Fibroblast of lung (primary cell): ENCODE data around the gene CSN1S1. TPM values are rescaled to one million over a fixed set of nuclear protein-coding genes. Genes with fewer than 3 reads are reported as not detected.
A peak's percentile ranks its signal among the peaks of the same experiment; 100 is the strongest.

Experiments used
- DNase-seq, 2 donors: peaks; one replicate each; pipeline versions ENCODE4 v3.0.0 to v3.0.0-alpha.2; 2010; ENCODE audit warnings: low read depth in 2 of 2
- H2AFZ ChIP-seq: 2 replicates; pipeline ENCODE4 v1.5.1; 2012; ENCODE audit warnings: low read length, control low read depth, inconsistent platforms
- H3K27ac ChIP-seq: 2 replicates; pipeline ENCODE4 v1.5.1; 2011; ENCODE audit warnings: low read length, control low read depth; ENCODE audit not compliant: insufficient read depth
- H3K27me3 ChIP-seq: 2 replicates; pipeline ENCODE4 v1.5.1; 2011; ENCODE audit warnings: mild to moderate bottlenecking, low read length; ENCODE audit not compliant: control insufficient read depth, insufficient read depth
- H3K36me3 ChIP-seq: 2 replicates; pipeline ENCODE4 v1.5.1; 2011; ENCODE audit warnings: low read length; ENCODE audit not compliant: control insufficient read depth, insufficient read depth
- H3K4me1 ChIP-seq: 2 replicates; pipeline ENCODE4 v1.5.1; 2011; ENCODE audit warnings: low read length; ENCODE audit not compliant: control insufficient read depth, insufficient read depth; ENCODE audit errors: extremely low read depth
- H3K4me2 ChIP-seq: 2 replicates; pipeline ENCODE4 v1.5.1; 2011; ENCODE audit warnings: low read length, control low read depth; ENCODE audit not compliant: insufficient read depth; ENCODE audit errors: extremely low read depth
- H3K4me3 ChIP-seq, 4 experiments: fragments of 200-600 bp in 1 of 4; sonication (generic) in 1 of 4; replicated peaks in 1 of 4; 2 replicates each; pipeline ENCODE4 v1.5.1; 2011 to 2016; ENCODE audit warnings: low read length in 4 of 4, low read depth in 3 of 4, mild to moderate bottlenecking in 3 of 4, control low read depth in 2 of 4, inconsistent platforms in 1 of 4, mixed read lengths in 1 of 4; ENCODE audit not compliant: insufficient read depth in 1 of 4; ENCODE audit errors: control extremely low read depth in 1 of 4
- H3K79me2 ChIP-seq: 2 replicates; pipeline ENCODE4 v1.5.1; 2012; ENCODE audit warnings: mild to moderate bottlenecking, low read length, inconsistent platforms; ENCODE audit not compliant: control insufficient read depth, insufficient read depth
- H3K9ac ChIP-seq: 2 replicates; pipeline ENCODE4 v1.5.1; 2011; ENCODE audit warnings: mild to moderate bottlenecking, low read length, control low read depth; ENCODE audit not compliant: insufficient read depth
- H3K9me3 ChIP-seq: 2 replicates; pipeline ENCODE4 v1.5.1; 2012; ENCODE audit warnings: low read depth, low read length; ENCODE audit not compliant: control insufficient read depth, insufficient read depth
- H4K20me1 ChIP-seq: 2 replicates; pipeline ENCODE4 v1.5.1; 2011; ENCODE audit warnings: low read length; ENCODE audit not compliant: control insufficient read depth, insufficient read depth; ENCODE audit errors: extremely low read depth
- EZH2 ChIP-seq: IDR thresholded peaks from 2 replicates; pipeline ENCODE4 v1.5.1; 2012; ENCODE audit warnings: low read length, control low read depth, mild to moderate bottlenecking; ENCODE audit errors: missing control alignments
- polyA plus RNA-seq, 2 donors: library from polyadenylated mRNA; depleted of rRNA in 1 of 2; stranded (reverse) in 1 of 2; unstranded in 1 of 2; fragments of >200 nt; gene quantifications; 2 replicates each; pipeline ENCODE4 v1.2.1, GENCODE V29; 2011 to 2012; ENCODE audit warnings: missing spikeins in 1 of 2
- total RNA-seq: library from RNA; depleted of rRNA; stranded (reverse); fragments of >200 nt; gene quantifications from 2 replicates; pipeline ENCODE4 v1.2.1, GENCODE V29; 2014
- TF ChIP-seq, protein P1 (sequence below), 2 donors: IDR thresholded peaks in 1 of 2; conservative IDR thresholded peaks in 1 of 2; 1 replicate in 1 of 2; 2 replicates in 1 of 2; pipeline ENCODE4 v1.5.1; 2011 to 2012; ENCODE audit warnings: low read length in 2 of 2, control low read depth in 1 of 2, inconsistent platforms in 1 of 2, low read depth in 1 of 2, mild to moderate bottlenecking in 1 of 2

The CSN1S1 gene
- total and polyA plus RNA-seq, 2 donors (not counting 1 experiment from before 2014, with no cell fraction given), result not detected

- Histone ChIP-seq H3K9ac (no peak overlapping the region), H3K4me1 (no peaks in the 10 kb centered on the region), H3K4me3 (no peak overlapping the region), H3K36me3 (no peaks in the 10 kb centered on the region), H2AFZ (no peak overlapping the region), H3K9me3 (no peaks in the 10 kb centered on the region), H3K27ac (no peak overlapping the region), H3K27me3 (no peaks in the 10 kb centered on the region), H4K20me1 (no peaks in the 10 kb centered on the region), H3K79me2 (no peaks in the 10 kb centered on the region), H3K4me2 (no peak overlapping the region)
- TF ChIP-seq EZH2, result no peak
- TF ChIP-seq, protein P1, sequence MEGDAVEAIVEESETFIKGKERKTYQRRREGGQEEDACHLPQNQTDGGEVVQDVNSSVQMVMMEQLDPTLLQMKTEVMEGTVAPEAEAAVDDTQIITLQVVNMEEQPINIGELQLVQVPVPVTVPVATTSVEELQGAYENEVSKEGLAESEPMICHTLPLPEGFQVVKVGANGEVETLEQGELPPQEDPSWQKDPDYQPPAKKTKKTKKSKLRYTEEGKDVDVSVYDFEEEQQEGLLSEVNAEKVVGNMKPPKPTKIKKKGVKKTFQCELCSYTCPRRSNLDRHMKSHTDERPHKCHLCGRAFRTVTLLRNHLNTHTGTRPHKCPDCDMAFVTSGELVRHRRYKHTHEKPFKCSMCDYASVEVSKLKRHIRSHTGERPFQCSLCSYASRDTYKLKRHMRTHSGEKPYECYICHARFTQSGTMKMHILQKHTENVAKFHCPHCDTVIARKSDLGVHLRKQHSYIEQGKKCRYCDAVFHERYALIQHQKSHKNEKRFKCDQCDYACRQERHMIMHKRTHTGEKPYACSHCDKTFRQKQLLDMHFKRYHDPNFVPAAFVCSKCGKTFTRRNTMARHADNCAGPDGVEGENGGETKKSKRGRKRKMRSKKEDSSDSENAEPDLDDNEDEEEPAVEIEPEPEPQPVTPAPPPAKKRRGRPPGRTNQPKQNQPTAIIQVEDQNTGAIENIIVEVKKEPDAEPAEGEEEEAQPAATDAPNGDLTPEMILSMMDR (conservative IDR thresholded peaks at IDR 0.05 in 1 of 2, IDR thresholded peaks at IDR 0.05 in 1 of 2; ENCODE audit: low read depth in 1 of 2, low read length in 2 of 2), result no peak
- DNase-seq, result no peak
These were observed 3.3 kb downstream of the CSN1S1 start for GRCh38 chr4:69934150-69934549.

DNA sequence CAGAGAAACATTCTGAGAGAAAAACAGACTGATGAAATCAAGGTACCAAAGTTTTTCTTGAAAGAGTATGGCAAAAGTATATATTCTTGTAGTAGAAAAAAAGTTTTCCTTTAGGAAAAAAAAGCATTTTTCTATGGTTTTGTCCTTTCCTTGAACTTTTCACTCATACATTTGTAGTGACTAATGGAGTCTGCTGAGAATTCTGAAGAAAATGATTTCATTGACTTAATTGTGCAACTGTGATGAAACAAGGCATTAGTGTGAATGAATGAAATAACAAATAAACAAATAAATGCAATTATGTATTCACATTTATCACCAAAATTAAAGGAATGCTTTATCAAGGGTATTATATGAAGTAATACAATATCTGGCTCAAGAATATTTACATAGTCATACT lies 5.7 kb downstream of the CSN1S1 start:
- Histone ChIP-seq H3K79me2 (no peaks in the 10 kb centered on the region), H3K4me3 (no peak overlapping the region), H3K4me2 (no peak overlapping the region), H4K20me1 (no peaks in the 10 kb centered on the region), H2AFZ (no peak overlapping the region), H3K4me1 (no peaks in the 10 kb centered on the region), H3K27ac (no peak overlapping the region), H3K9ac (no peak overlapping the region), H3K36me3 (no peaks in the 10 kb centered on the region), H3K27me3 (no peaks in the 10 kb centered on the region), H3K9me3 (no peaks in the 10 kb centered on the region)
- peak; percentile 7 to 43 for DNase-seq
- no peak for TF ChIP-seq EZH2
- TF ChIP-seq, protein P1 (conservative IDR thresholded peaks at IDR 0.05 in 1 of 2, IDR thresholded peaks at IDR 0.05 in 1 of 2; ENCODE audit: low read depth in 1 of 2, low read length in 2 of 2), result no peak

GRCh38 chr4:69951602-69952001 lies 20.7 kb downstream of the CSN1S1 start:
- peak in 1 of 2 donors; percentile 1 for DNase-seq
- no peaks in the 10 kb centered on the region for H3K79me2 ChIP-seq
- no peaks in the 10 kb centered on the region for H3K9me3 ChIP-seq
- no peaks in the 10 kb centered on the region for H3K27me3 ChIP-seq
- no peak for TF ChIP-seq EZH2
- TF ChIP-seq, protein P1 (conservative IDR thresholded peaks at IDR 0.05 in 1 of 2, IDR thresholded peaks at IDR 0.05 in 1 of 2; ENCODE audit: low read depth in 1 of 2, low read length in 2 of 2), result no peak
- H3K4me3 ChIP-seq, result no peak overlapping the region
- H4K20me1 ChIP-seq, result no peaks in the 10 kb centered on the region
- no peak overlapping the region for H2AFZ ChIP-seq
- H3K4me1 ChIP-seq, result no peaks in the 10 kb centered on the region
- H3K36me3 ChIP-seq, result no peaks in the 10 kb centered on the region
- no peak overlapping the region for H3K4me2 ChIP-seq
- H3K27ac ChIP-seq, result no peak overlapping the region
- no peak overlapping the region for H3K9ac ChIP-seq
